ENCODE data around the gene SRCIN1. TPM values are rescaled to one million over a fixed set of nuclear protein-coding genes. Genes with fewer than 3 reads are reported as not detected.

SRCIN1 gene
- total RNA-seq, 1 experiment from 2014 or later, result 2.6 TPM

- CTCF ChIA-PET, result interaction anchor here (0.7 kb wide), 1 partner anchor 66 kb away, joined by 7 read pairs; no protein-coding TSS in a partner anchor
- intact Hi-C loops (cut with micrococcal nuclease), result no loop called here
- no peak for DNase-seq
- Histone ChIP-seq H4K20me1 (ENCODE audit: low read length) (no peaks in the 10 kb centered on the region), H3F3A (ENCODE audit: low read length, unreplicated experiment) (no peaks in the 10 kb centered on the region), H3K79me2 (ENCODE audit: low read length) (no peaks in the 10 kb centered on the region), H3K9me3 (ENCODE audit: low read length) (no peaks in the 10 kb centered on the region), H3K36me3 (ENCODE audit: low read depth, low read length) (no peaks in the 10 kb centered on the region), H2AFZ (ENCODE audit: low read length) (no peak overlapping the region), H3K9ac (ENCODE audit: low read length) (no peak overlapping the region), H3K27ac (ENCODE audit: low read length) (no peak overlapping the region), H3K4me3 (ENCODE audit: low read length) (no peak overlapping the region), H3K9me2 (replicated peaks; ENCODE audit: low read length) (no peaks in the 10 kb centered on the region), H3K4me1 (ENCODE audit: insufficient read depth, low read length) (peaks cover 10% of the 10 kb centered on the region), H3K27me3 (ENCODE audit: low read length) (no peaks in the 10 kb centered on the region), H3K4me2 (ENCODE audit: low read length) (no peak overlapping the region)
- no peak for ATAC-seq
- POLR2A ChIA-PET (ENCODE audit: unreplicated experiment), result no interaction called here
- TF ChIP-seq EZH2 (IDR thresholded peaks at IDR 0.05; ENCODE audit: low read length, unreplicated experiment) (no peak), CTCF (conservative IDR thresholded peaks at IDR 0.05; ENCODE audit: low read depth, low read length) (no peak), EZH2phosphoT487 (IDR thresholded peaks at IDR 0.05; ENCODE audit: borderline replicate concordance, low read length) (no peak)
- no TSS peak for BruUV-seq (replicated peaks)
These were observed 2.6 kb downstream of the SRCIN1 start for GRCh38 chr17:38602956-38603785.

- no TSS peak for BruUV-seq (replicated peaks)
- CTCF ChIA-PET, result interaction anchor here (0.7 kb wide), 1 partner anchor 65 kb away, joined by 7 read pairs; no protein-coding TSS in a partner anchor
These were observed 3.3 kb downstream of the SRCIN1 start for GRCh38 chr17:38602453-38602852.

More at GRCh38 chr17:38602453-38602852, 3.3 kb downstream of the SRCIN1 start:
- Histone ChIP-seq H3K4me2 (ENCODE audit: low read length) (no peak overlapping the region), H2AFZ (ENCODE audit: low read length) (no peak overlapping the region), H3K9ac (ENCODE audit: low read length) (no peak overlapping the region), H3K4me3 (ENCODE audit: low read length) (no peak overlapping the region), H3K4me1 (ENCODE audit: insufficient read depth, low read length) (peaks cover 10% of the 10 kb centered on the region), H3K36me3 (ENCODE audit: low read depth, low read length) (no peaks in the 10 kb centered on the region), H3F3A (ENCODE audit: low read length, unreplicated experiment) (no peaks in the 10 kb centered on the region), H3K27ac (ENCODE audit: low read length) (no peak overlapping the region), H3K9me2 (replicated peaks; ENCODE audit: low read length) (no peaks in the 10 kb centered on the region), H3K79me2 (ENCODE audit: low read length) (no peaks in the 10 kb centered on the region), H3K9me3 (ENCODE audit: low read length) (no peaks in the 10 kb centered on the region), H3K27me3 (ENCODE audit: low read length) (no peaks in the 10 kb centered on the region), H4K20me1 (ENCODE audit: low read length) (no peaks in the 10 kb centered on the region)
- TF ChIP-seq EZH2 (IDR thresholded peaks at IDR 0.05; ENCODE audit: low read length, unreplicated experiment) (no peak), EZH2phosphoT487 (IDR thresholded peaks at IDR 0.05; ENCODE audit: borderline replicate concordance, low read length) (no peak), CTCF (conservative IDR thresholded peaks at IDR 0.05; ENCODE audit: low read depth, low read length) (no peak)
- intact Hi-C loops (cut with micrococcal nuclease), result no loop called here
- POLR2A ChIA-PET (ENCODE audit: unreplicated experiment), result no interaction called here
- ATAC-seq (no peak), DNase-seq (no peak)

Data from PC-3 (cell line).